ENCODE results near the gene CST9L.

Gene CST9L, protein sequence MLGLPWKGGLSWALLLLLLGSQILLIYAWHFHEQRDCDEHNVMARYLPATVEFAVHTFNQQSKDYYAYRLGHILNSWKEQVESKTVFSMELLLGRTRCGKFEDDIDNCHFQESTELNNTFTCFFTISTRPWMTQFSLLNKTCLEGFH

GRCh38 chr20:23568320-23568970 lies at the start of gene CST9L:
Gene CST9L (minus strand): TSS chr20:23568484. CDS start chr20:23568450, 34 bp downstream.
- TF ChIP-seq, protein P1, sequence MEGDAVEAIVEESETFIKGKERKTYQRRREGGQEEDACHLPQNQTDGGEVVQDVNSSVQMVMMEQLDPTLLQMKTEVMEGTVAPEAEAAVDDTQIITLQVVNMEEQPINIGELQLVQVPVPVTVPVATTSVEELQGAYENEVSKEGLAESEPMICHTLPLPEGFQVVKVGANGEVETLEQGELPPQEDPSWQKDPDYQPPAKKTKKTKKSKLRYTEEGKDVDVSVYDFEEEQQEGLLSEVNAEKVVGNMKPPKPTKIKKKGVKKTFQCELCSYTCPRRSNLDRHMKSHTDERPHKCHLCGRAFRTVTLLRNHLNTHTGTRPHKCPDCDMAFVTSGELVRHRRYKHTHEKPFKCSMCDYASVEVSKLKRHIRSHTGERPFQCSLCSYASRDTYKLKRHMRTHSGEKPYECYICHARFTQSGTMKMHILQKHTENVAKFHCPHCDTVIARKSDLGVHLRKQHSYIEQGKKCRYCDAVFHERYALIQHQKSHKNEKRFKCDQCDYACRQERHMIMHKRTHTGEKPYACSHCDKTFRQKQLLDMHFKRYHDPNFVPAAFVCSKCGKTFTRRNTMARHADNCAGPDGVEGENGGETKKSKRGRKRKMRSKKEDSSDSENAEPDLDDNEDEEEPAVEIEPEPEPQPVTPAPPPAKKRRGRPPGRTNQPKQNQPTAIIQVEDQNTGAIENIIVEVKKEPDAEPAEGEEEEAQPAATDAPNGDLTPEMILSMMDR (conservative IDR thresholded peaks at IDR 0.05; ENCODE audit: low read length): no peak
- H3K4me3 ChIP-seq (ENCODE audit: low read length): no peak within 1 kb of the TSS
- DNase-seq (ENCODE audit: low read depth): no peak

DNA sequence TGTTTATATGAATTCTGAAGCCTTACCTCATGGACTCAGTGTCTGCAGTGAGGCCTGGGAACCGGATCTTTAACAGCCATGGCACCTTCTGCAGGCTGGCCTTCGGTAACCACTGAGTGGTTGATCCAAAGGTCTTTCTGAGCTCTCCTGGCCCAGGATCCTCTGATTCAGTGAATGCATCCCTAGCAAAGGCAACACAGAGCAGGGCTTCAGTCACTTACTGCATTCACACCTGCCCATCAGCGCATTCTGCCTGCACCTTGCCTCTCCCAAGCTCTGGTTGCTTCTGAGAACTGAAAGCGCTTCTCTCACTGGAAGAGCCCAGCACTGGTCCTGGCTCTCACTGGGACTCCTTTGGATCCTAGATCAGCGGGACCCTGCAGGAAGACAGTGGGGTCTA lies 45.9 kb upstream of the CST9L start:
- TF ChIP-seq, protein P1 (conservative IDR thresholded peaks at IDR 0.05; ENCODE audit: low read length): no peak
- no peak for DNase-seq (ENCODE audit: low read depth)

GRCh38 chr20:23613676-23614075 lies 45.4 kb upstream of the CST9L start:
- no peak overlapping the region for H3K4me3 ChIP-seq (ENCODE audit: low read length)
- TF ChIP-seq, protein P1 (conservative IDR thresholded peaks at IDR 0.05; ENCODE audit: low read length): no peak
- no peak for DNase-seq (ENCODE audit: low read depth)

More for the DNA sequence above, 45.9 kb upstream of the CST9L start:
- no peak overlapping the region for H3K4me3 ChIP-seq (ENCODE audit: low read length)

DNA sequence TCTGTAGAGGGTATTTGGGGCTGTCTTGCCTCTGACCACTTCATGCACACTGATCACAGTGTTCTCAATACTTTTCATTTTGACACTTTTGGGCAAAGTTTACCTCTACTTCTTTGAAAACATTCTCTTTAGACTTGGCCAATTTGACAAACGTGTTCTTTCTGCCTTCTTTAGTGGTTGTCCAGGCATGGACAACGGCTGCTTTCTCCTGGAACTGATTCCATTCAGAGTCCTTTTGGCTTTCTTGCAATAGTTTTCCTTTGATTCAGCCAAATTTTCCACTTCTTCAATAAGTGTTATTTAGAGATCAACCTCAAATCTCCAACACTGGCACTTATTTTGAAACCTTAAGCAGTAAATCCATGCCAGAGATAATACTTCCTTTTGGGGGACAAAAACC lies 44.1 kb upstream of the CST9L start:
- no peak for DNase-seq (ENCODE audit: low read depth)
- H3K4me3 ChIP-seq (ENCODE audit: low read length): no peak overlapping the region
- TF ChIP-seq, protein P1 (conservative IDR thresholded peaks at IDR 0.05; ENCODE audit: low read length): no peak

- no peak overlapping the region for H3K4me3 ChIP-seq (ENCODE audit: low read length)
- no peak for DNase-seq (ENCODE audit: low read depth)
- TF ChIP-seq, protein P1 (conservative IDR thresholded peaks at IDR 0.05; ENCODE audit: low read length): no peak
Observed at GRCh38 chr20:23609486-23610109, 41.3 kb upstream of the CST9L start.

- TF ChIP-seq, protein P1 (conservative IDR thresholded peaks at IDR 0.05; ENCODE audit: low read length): no peak
- no peak for DNase-seq (ENCODE audit: low read depth)
- H3K4me3 ChIP-seq (ENCODE audit: low read length): no peak overlapping the region
Observed at GRCh38 chr20:23608251-23608846, 40.1 kb upstream of the CST9L start.
